Stomach (tissue), 4 donors: ENCODE results near the gene APEX1.

Experiments used
- CTCF ChIP-seq, 7 experiments: fragments of 450-650 bp in 4 of 7; fragments of 200-600 bp in 3 of 7; sonication (generic) in 3 of 7; IDR thresholded peaks; one replicate each; pipeline ENCODE4 v1.5.1; 2016 to 2019; ENCODE audit warnings: antibody characterized with exemption in 7 of 7, control low read depth in 2 of 7, mild to moderate bottlenecking in 1 of 7
- EP300 ChIP-seq: sonication (generic); formaldehyde crosslinking; IDR thresholded peaks from one replicate; pipeline ENCODE4 v1.6.1; 2017; ENCODE audit warnings: antibody characterized with exemption

- TF ChIP-seq CTCF (IDR thresholded peaks at IDR 0.05) (no peak), EP300 (no peak)
Observed at GRCh38 chr14:20501346-20501745, 46.3 kb downstream of the APEX1 start.
